A673 (cell line): ENCODE data around the gene NRXN3. TPM values are rescaled to one million over a fixed set of nuclear protein-coding genes. Genes with fewer than 3 reads are reported as not detected.

Source experiments
- BruUV-seq: library from RNA; stranded (reverse); fragments of 400-500 nt; replicated peaks from 2 replicates; lab custom pipeline; 2021; lab: Mats Ljungman, UMichigan
- CTCF ChIA-PET: fragments of 300-600 bp; sonication (Branson Sonifier 250); formaldehyde crosslinking; loops from one replicate; lab custom pipeline; 2022; ENCODE audit warnings: antibody characterized with exemption; lab: Charles Lee
- POLR2A ChIA-PET: fragments of 300-600 bp; sonication (Branson Sonifier 250); formaldehyde crosslinking; loops from one replicate; lab custom pipeline; 2022; ENCODE audit warnings: antibody characterized with exemption; ENCODE audit not compliant: low non-redundant PET; lab: Charles Lee
- DNase-seq: peaks from one replicate; pipeline ENCODE4 v3.0.0-alpha.2; 2015; ENCODE audit warnings: low spot score
- H3K27ac ChIP-seq: fragments of 200-600 bp; sonication (generic); 2 replicates; pipeline ENCODE4 v1.5.1; 2016; ENCODE audit warnings: mixed run types, low read depth, mild to moderate bottlenecking, mixed read lengths, antibody characterized with exemption, low read length; ENCODE audit not compliant: poor library complexity, severe bottlenecking
- H3K27me3 ChIP-seq: fragments of 200-600 bp; sonication (generic); replicated peaks from 2 replicates; pipeline ENCODE4 v1.6.1; 2017; ENCODE audit warnings: mixed run types, low read depth, mild to moderate bottlenecking, mixed read lengths, antibody characterized with exemption, low read length; ENCODE audit not compliant: insufficient read depth, poor library complexity
- H3K36me3 ChIP-seq: fragments of 200-600 bp; sonication (generic); 2 replicates; pipeline ENCODE4 v1.6.1; 2016; ENCODE audit warnings: mixed run types, mild to moderate bottlenecking, mixed read lengths, antibody characterized with exemption, low read length; ENCODE audit not compliant: insufficient read depth, poor library complexity, severe bottlenecking
- H3K4me1 ChIP-seq: fragments of 200-600 bp; sonication (generic); 2 replicates; pipeline ENCODE4 v1.6.1; 2017; ENCODE audit warnings: mixed run types, mild to moderate bottlenecking, mixed read lengths, antibody characterized with exemption, low read length; ENCODE audit not compliant: insufficient read depth, poor library complexity, severe bottlenecking
- H3K4me3 ChIP-seq: fragments of 200-600 bp; sonication (generic); 2 replicates; pipeline ENCODE4 v1.5.1; 2016; ENCODE audit warnings: low read depth, mixed run types, mild to moderate bottlenecking, mixed read lengths, low read length; ENCODE audit not compliant: poor library complexity, severe bottlenecking
- H3K9me3 ChIP-seq: fragments of 200-600 bp; sonication (generic); 2 replicates; pipeline ENCODE4 v1.6.1; 2016; ENCODE audit warnings: mixed run types, low read depth, mild to moderate bottlenecking, mixed read lengths, antibody characterized with exemption, low read length; ENCODE audit not compliant: poor library complexity, severe bottlenecking
- EZH2 ChIP-seq: fragments of 200-600 bp; sonication (generic); IDR thresholded peaks from 2 replicates; pipeline ENCODE4 v1.6.1; 2017; ENCODE audit warnings: borderline replicate concordance, low read depth, mild to moderate bottlenecking, mixed read lengths, antibody characterized with exemption, low read length; ENCODE audit not compliant: poor library complexity, severe bottlenecking
- intact Hi-C: fragments of 100-400 bp; cut with micrococcal nuclease; formaldehyde crosslinking; loops from one replicate; pipeline ENCODE4 v1.10.0; 2022; ENCODE audit not compliant: unreplicated experiment
- total RNA-seq: library from RNA; stranded (reverse); gene quantifications from 2 replicates; pipeline ENCODE4 v1.2.3, GENCODE V29; 2021
- TF ChIP-seq, protein P1 (sequence below): fragments of 300-800, 200-600 bp; sonication (generic); conservative IDR thresholded peaks from 2 replicates; pipeline ENCODE4 v1.5.1; 2017; ENCODE audit warnings: low read depth, mild to moderate bottlenecking, antibody characterized with exemption, low read length, moderate library complexity, mixed read lengths

The NRXN3 gene
- total RNA-seq, 1 experiment from 2014 or later: 0.21 TPM

DNA sequence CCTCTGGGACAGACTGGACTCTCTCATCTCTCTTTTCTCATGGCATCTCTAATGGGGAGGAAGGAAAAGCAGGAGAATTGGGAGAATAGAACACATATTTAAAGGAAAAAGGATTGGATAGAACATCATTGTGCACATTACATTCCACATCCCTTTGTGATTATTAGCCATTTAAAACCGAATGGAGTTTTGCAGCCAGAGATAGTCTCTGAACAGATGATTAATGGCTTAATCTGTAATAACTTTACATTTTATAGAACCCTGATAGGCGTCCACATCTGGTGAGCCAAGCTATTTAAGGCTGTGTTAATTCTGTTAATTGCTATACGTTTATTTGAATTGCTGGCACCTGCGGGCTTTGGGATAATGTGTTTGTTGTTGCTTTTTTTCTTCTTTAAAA is 487.3 kb downstream of the NRXN3 start:
- no TSS peak for BruUV-seq
- Histone ChIP-seq H3K4me1 (no peaks in the 10 kb centered on the region), H3K27me3 (no peaks in the 10 kb centered on the region), H3K27ac (no peak overlapping the region), H3K9me3 (no peaks in the 10 kb centered on the region), H3K4me3 (no peak overlapping the region), H3K36me3 (no peaks in the 10 kb centered on the region)
- TF ChIP-seq, protein P1, sequence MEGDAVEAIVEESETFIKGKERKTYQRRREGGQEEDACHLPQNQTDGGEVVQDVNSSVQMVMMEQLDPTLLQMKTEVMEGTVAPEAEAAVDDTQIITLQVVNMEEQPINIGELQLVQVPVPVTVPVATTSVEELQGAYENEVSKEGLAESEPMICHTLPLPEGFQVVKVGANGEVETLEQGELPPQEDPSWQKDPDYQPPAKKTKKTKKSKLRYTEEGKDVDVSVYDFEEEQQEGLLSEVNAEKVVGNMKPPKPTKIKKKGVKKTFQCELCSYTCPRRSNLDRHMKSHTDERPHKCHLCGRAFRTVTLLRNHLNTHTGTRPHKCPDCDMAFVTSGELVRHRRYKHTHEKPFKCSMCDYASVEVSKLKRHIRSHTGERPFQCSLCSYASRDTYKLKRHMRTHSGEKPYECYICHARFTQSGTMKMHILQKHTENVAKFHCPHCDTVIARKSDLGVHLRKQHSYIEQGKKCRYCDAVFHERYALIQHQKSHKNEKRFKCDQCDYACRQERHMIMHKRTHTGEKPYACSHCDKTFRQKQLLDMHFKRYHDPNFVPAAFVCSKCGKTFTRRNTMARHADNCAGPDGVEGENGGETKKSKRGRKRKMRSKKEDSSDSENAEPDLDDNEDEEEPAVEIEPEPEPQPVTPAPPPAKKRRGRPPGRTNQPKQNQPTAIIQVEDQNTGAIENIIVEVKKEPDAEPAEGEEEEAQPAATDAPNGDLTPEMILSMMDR: no peak
- no peak for TF ChIP-seq EZH2
- intact Hi-C loops: no loop called here
- POLR2A ChIA-PET: no interaction called here
- no peak for DNase-seq
- CTCF ChIA-PET: no interaction called here

DNA sequence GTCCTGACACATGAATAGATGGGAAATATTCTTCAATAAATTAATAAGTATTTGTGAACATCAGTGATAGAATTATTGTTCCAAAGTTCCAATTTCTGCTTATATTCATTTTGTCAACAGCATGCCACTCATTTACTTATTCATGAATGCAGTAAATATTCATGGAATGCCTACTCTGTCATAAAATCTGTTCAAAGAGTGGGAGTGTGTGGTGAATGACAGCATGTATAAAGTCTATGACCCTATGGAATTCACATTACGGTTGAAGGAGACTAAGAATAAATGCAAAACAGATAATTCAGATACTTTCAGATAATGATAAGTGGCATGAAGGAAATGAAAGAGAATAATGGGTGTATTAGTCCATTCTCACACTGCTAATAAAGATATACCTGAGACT is 494.7 kb downstream of the NRXN3 start:
- no peak for DNase-seq
- Histone ChIP-seq H3K27ac (no peak overlapping the region), H3K27me3 (peaks cover 4% of the 10 kb centered on the region), H3K9me3 (no peaks in the 10 kb centered on the region), H3K4me1 (no peaks in the 10 kb centered on the region), H3K36me3 (no peaks in the 10 kb centered on the region), H3K4me3 (no peak overlapping the region)
- intact Hi-C loops: no loop called here
- no TSS peak for BruUV-seq
- CTCF ChIA-PET: no interaction called here
- POLR2A ChIA-PET: no interaction called here
- no peak for TF ChIP-seq EZH2
- TF ChIP-seq, protein P1: no peak

DNA sequence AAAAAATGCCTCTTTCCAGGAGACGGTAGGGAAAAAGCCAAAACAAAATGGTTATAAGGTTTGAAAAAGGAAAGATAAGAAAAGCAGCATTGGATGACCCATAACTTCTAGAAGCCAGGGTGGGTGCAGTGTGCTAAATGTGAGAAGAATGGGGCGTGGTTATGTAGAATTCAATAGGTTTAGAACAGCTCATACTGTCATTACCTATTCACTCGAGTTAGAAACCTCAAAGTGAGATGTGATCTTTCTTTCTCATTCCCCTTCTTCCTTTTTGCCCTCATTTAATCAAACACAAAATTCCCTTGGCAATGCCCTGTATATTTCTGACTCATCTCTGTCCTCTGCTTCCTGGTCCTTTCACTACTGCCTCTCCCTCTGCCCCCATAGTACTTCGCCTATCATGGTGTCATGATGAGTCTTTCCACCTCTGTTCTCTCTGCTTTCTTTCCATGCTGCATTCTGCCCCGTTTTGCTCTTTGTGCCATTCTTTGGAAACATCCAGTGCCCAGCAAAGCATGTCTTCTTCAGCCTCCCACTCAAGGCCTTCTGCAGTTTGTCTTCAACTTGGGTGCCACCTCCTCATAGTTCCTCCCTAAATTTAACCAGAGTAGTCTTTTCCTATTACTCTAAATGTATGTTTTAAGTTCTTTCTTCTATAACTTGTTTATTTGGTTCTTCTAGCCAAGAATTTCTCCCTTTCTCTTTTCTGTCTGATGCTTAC is 496.3 kb downstream of the NRXN3 start:
- Histone ChIP-seq H3K27ac (no peak overlapping the region), H3K27me3 (peaks cover 4% of the 10 kb centered on the region), H3K4me3 (no peak overlapping the region), H3K4me1 (no peaks in the 10 kb centered on the region), H3K36me3 (no peaks in the 10 kb centered on the region), H3K9me3 (no peaks in the 10 kb centered on the region)
- intact Hi-C loops: no loop called here
- BruUV-seq: no TSS peak
- TF ChIP-seq EZH2: no peak
- TF ChIP-seq, protein P1: no peak
- ChIA-PET POLR2A (no interaction called here), CTCF (no interaction called here)
- no peak for DNase-seq
